PFSK-1 (cell line): ENCODE measurements around the gene GLTP.

Source experiments
- FOXP2 ChIP-seq: optimal IDR thresholded peaks from 2 replicates; pipeline ENCODE3; 2011; ENCODE audit warnings: borderline replicate concordance, control low read depth, inconsistent platforms; ENCODE audit not compliant: insufficient read depth; ENCODE audit errors: extremely low read length, extremely low read depth
- POLR2AphosphoS5 ChIP-seq: IDR thresholded peaks from 2 replicates; pipeline ENCODE4 v1.6.1; 2012; ENCODE audit warnings: low read depth, mild to moderate bottlenecking, control low read depth, low read length, moderate library complexity
- REST ChIP-seq, 2 experiments: IDR thresholded peaks; 2 replicates each; pipeline versions ENCODE4 v1.6.1 to v1.8.0; 2011 to 2012; ENCODE audit warnings: low read depth in 2 of 2, low read length in 2 of 2, control low read depth in 1 of 2, inconsistent platforms in 1 of 2, mild to moderate bottlenecking in 1 of 2, moderate library complexity in 1 of 2; ENCODE audit not compliant: insufficient read depth in 1 of 2
- SIN3A ChIP-seq: IDR thresholded peaks from 2 replicates; pipeline ENCODE4 v1.6.1; 2012; ENCODE audit warnings: mild to moderate bottlenecking, low read length, moderate library complexity, borderline replicate concordance; ENCODE audit not compliant: insufficient read depth
- TAF1 ChIP-seq: IDR thresholded peaks from 2 replicates; pipeline ENCODE4 v1.6.1; 2012; ENCODE audit warnings: low read length, control low read depth, borderline replicate concordance; ENCODE audit not compliant: insufficient read depth

GRCh38 chr12:109921982-109922381 is 41.6 kb upstream of the GLTP start:
- TF ChIP-seq POLR2AphosphoS5 (no peak), TAF1 (no peak), REST (IDR thresholded peaks at IDR 0.05; ENCODE audit: insufficient read depth in 1 of 2, low read depth in 2 of 2, low read length in 2 of 2) (no peak), SIN3A (no peak), FOXP2 (no peak)
